Neural progenitor cell (in vitro differentiated cells): ENCODE data around the gene POLR2C. TPM values are rescaled to one million over a fixed set of nuclear protein-coding genes. Genes with fewer than 3 reads are reported as not detected.

Experiments
- DNase-seq: peaks from one replicate; pipeline ENCODE4 v3.0.0-alpha.2; 2016; ENCODE audit warnings: low spot score
- H2AFZ ChIP-seq: fragments of 200-600 bp; sonication (generic); replicated peaks from 2 replicates; pipeline ENCODE4 v1.6.1; 2016; ENCODE audit warnings: antibody characterized with exemption
- H3F3A ChIP-seq: fragments of 200-600 bp; sonication (generic); 2 replicates; pipeline ENCODE4 v1.6.1; 2016; ENCODE audit warnings: antibody characterized with exemption, low read depth
- H3K27ac ChIP-seq: fragments of 200-600 bp; sonication (generic); 2 replicates; pipeline ENCODE4 v1.5.1; 2016; ENCODE audit warnings: mild to moderate bottlenecking
- H3K27me3 ChIP-seq: fragments of 200-600 bp; sonication (generic); 2 replicates; pipeline ENCODE4 v1.6.1; 2016; ENCODE audit warnings: mild to moderate bottlenecking, moderate library complexity
- H3K36me3 ChIP-seq: fragments of 200-600 bp; sonication (generic); 2 replicates; pipeline ENCODE4 v1.5.1; 2016
- H3K4me1 ChIP-seq: fragments of 200-600 bp; sonication (generic); 2 replicates; pipeline ENCODE4 v1.6.1; 2016; ENCODE audit warnings: mixed run types
- H3K4me2 ChIP-seq: fragments of 200-600 bp; sonication (generic); 2 replicates; pipeline ENCODE4 v1.6.1; 2016
- H3K4me3 ChIP-seq: fragments of 200-600 bp; sonication (generic); 2 replicates; pipeline ENCODE4 v1.5.1; 2016
- H3K79me2 ChIP-seq: fragments of 200-600 bp; sonication (generic); 2 replicates; pipeline ENCODE4 v1.6.1; 2016; ENCODE audit warnings: low read depth
- H3K9ac ChIP-seq: fragments of 200-600 bp; sonication (generic); 2 replicates; pipeline ENCODE4 v1.6.1; 2016
- H3K9me3 ChIP-seq: fragments of 200-600 bp; sonication (generic); 2 replicates; pipeline ENCODE4 v1.5.1; 2016; ENCODE audit warnings: low read depth
- H4K20me1 ChIP-seq: fragments of 200-600 bp; sonication (generic); 2 replicates; pipeline ENCODE4 v1.6.1; 2016; ENCODE audit warnings: low read depth
- H3K27ac Mint-ChIP-seq: 3 replicates; pipeline ENCODE4 v1.8.0; 2021; ENCODE audit warnings: mixed read lengths
- H3K27me3 Mint-ChIP-seq: 2 replicates; pipeline ENCODE4 v1.8.0; 2022; ENCODE audit warnings: low read depth, mild to moderate bottlenecking, inconsistent platforms, moderate library complexity, mixed read lengths; ENCODE audit not compliant: insufficient read depth
- H3K36me3 Mint-ChIP-seq: 3 replicates; pipeline ENCODE4 v1.8.0; 2021; ENCODE audit warnings: mixed read lengths
- H3K4me1 Mint-ChIP-seq: 3 replicates; pipeline ENCODE4 v1.8.0; 2021; ENCODE audit warnings: mixed read lengths
- H3K4me3 Mint-ChIP-seq: 3 replicates; pipeline ENCODE4 v1.8.0; 2021; ENCODE audit warnings: mild to moderate bottlenecking, moderate library complexity, mixed read lengths
- H3K9me3 Mint-ChIP-seq: 3 replicates; pipeline ENCODE4 v1.8.0; 2020; ENCODE audit warnings: mixed read lengths
- CTCF ChIP-seq: fragments of 200-600 bp; sonication (generic); IDR thresholded peaks from 2 replicates; pipeline ENCODE4 v1.5.1; 2017; ENCODE audit warnings: antibody characterized with exemption, mild to moderate bottlenecking
- EZH2 ChIP-seq: fragments of 200-600 bp; sonication (generic); IDR thresholded peaks from 2 replicates; pipeline ENCODE4 v1.6.1; 2017; ENCODE audit warnings: antibody characterized with exemption, mild to moderate bottlenecking, moderate library complexity
- EZH2phosphoT487 ChIP-seq: fragments of 200-600 bp; sonication (generic); IDR thresholded peaks from 2 replicates; pipeline ENCODE4 v1.6.1; 2017; ENCODE audit warnings: antibody characterized with exemption
- total RNA-seq: library from RNA; depleted of rRNA; stranded (reverse); fragments of >200 nt; gene quantifications from 2 replicates; pipeline ENCODE4 v1.2.3, GENCODE V29; 2015; ENCODE audit warnings: low replicate concordance

Gene POLR2C
- total RNA-seq, 1 donor from 2014 or later = 58.4 TPM

- no peaks in the 10 kb centered on the region for H3K9me3 ChIP-seq
- no peaks in the 10 kb centered on the region for H4K20me1 ChIP-seq
- no peaks in the 10 kb centered on the region for H3K79me2 ChIP-seq
- no peak for TF ChIP-seq CTCF
- H3K4me1 ChIP-seq = no peaks in the 10 kb centered on the region
- DNase-seq = no peak
- Mint-ChIP-seq H3K4me3 (no peak overlapping the region), H3K27me3 (peaks cover 6% of the 10 kb centered on the region), H3K27ac (no peak overlapping the region), H3K36me3 (peaks cover 6% of the 10 kb centered on the region), H3K4me1 (no peaks in the 10 kb centered on the region), H3K9me3 (no peaks in the 10 kb centered on the region)
- H3F3A ChIP-seq = no peaks in the 10 kb centered on the region
- no peak overlapping the region for H3K4me2 ChIP-seq
- H3K27me3 ChIP-seq = no peaks in the 10 kb centered on the region
- H3K36me3 ChIP-seq = no peaks in the 10 kb centered on the region
- H3K4me3 ChIP-seq = no peak overlapping the region
- H2AFZ ChIP-seq = no peak overlapping the region
- H3K27ac ChIP-seq = no peak overlapping the region
- no peak overlapping the region for H3K9ac ChIP-seq
Measured at GRCh38 chr16:57517397-57518367, 55.2 kb downstream of the POLR2C start.

GRCh38 chr16:57518520-57518919, 56.0 kb downstream of the POLR2C start:
- DNase-seq = no peak
- H3K27ac Mint-ChIP-seq = no peak overlapping the region

GRCh38 chr16:57518922-57519321, 56.4 kb downstream of the POLR2C start:
- H3K9me3 ChIP-seq = no peaks in the 10 kb centered on the region
- H3K27ac Mint-ChIP-seq = no peak overlapping the region
- H3K36me3 Mint-ChIP-seq = peaks cover 6% of the 10 kb centered on the region
- no peaks in the 10 kb centered on the region for H3K4me1 ChIP-seq
- no peaks in the 10 kb centered on the region for H3F3A ChIP-seq
- no peak overlapping the region for H3K4me3 Mint-ChIP-seq
- no peaks in the 10 kb centered on the region for H3K9me3 Mint-ChIP-seq
- no peak overlapping the region for H3K9ac ChIP-seq
- no peak overlapping the region for H2AFZ ChIP-seq
- TF ChIP-seq EZH2phosphoT487 = no peak
- no peak for TF ChIP-seq EZH2
- no peak for TF ChIP-seq CTCF
- no peaks in the 10 kb centered on the region for H3K79me2 ChIP-seq
- H3K4me2 ChIP-seq = no peak overlapping the region
- H3K27me3 Mint-ChIP-seq = peaks cover 6% of the 10 kb centered on the region
- H3K4me1 Mint-ChIP-seq = no peaks in the 10 kb centered on the region
- no peak overlapping the region for H3K27ac ChIP-seq
- H3K27me3 ChIP-seq = no peaks in the 10 kb centered on the region
- no peaks in the 10 kb centered on the region for H3K36me3 ChIP-seq
- no peaks in the 10 kb centered on the region for H4K20me1 ChIP-seq
- no peak for DNase-seq
- H3K4me3 ChIP-seq = no peak overlapping the region

More at GRCh38 chr16:57518520-57518919, 56.0 kb downstream of the POLR2C start:
- Mint-ChIP-seq H3K36me3 (peaks cover 6% of the 10 kb centered on the region), H3K27me3 (peaks cover 6% of the 10 kb centered on the region), H3K4me1 (no peaks in the 10 kb centered on the region), H3K9me3 (no peaks in the 10 kb centered on the region), H3K4me3 (no peak overlapping the region)
- Histone ChIP-seq H3K4me1 (no peaks in the 10 kb centered on the region), H3K4me3 (no peak overlapping the region), H3K27me3 (no peaks in the 10 kb centered on the region), H3K9ac (no peak overlapping the region), H4K20me1 (no peaks in the 10 kb centered on the region), H2AFZ (no peak overlapping the region), H3K36me3 (no peaks in the 10 kb centered on the region), H3K27ac (no peak overlapping the region), H3F3A (no peaks in the 10 kb centered on the region), H3K9me3 (no peaks in the 10 kb centered on the region), H3K79me2 (no peaks in the 10 kb centered on the region), H3K4me2 (no peak overlapping the region)
- TF ChIP-seq EZH2 (no peak), CTCF (no peak), EZH2phosphoT487 (no peak)
